Measurements from ENCODE around the gene CGB3. TPM values are rescaled to one million over a fixed set of nuclear protein-coding genes. Genes with fewer than 3 reads are reported as not detected.

The CGB3 gene
- polyA plus RNA-seq, 1 of the 3 experiments (the other 2 are of a cell fraction): 0.10 TPM

GRCh38 chr19:48991011-48991609, 33.0 kb downstream of the CGB3 start:
- ChIA-PET CTCF (interaction anchor here (0.9 to 6.2 kb wide), 5 partner anchors 9 to 145 kb away, joined by 3 to 54 read pairs (median 27); no protein-coding TSS in a partner anchor), POLR2A (interaction anchor here (0.6 kb wide), 1 partner anchor 252 kb away, joined by 3 read pairs; no protein-coding TSS in a partner anchor)
- Histone ChIP-seq H3K36me3 (replicated peaks in 1 of 2; ENCODE audit: control insufficient read depth in 1 of 2, insufficient read depth in 2 of 2, low read length in 1 of 2) (peaks cover 0 to 27% of the 10 kb centered on the region in 2 experiments), H3F3A (replicated peaks; ENCODE audit: insufficient read depth) (peaks cover 8% of the 10 kb centered on the region), H3K4me1 (ENCODE audit: control insufficient read depth in 1 of 2, insufficient read depth in 2 of 2, low read depth in 1 of 2, low read length in 1 of 2) (peaks cover 0 to 17% of the 10 kb centered on the region in 2 experiments; a peak in 1 of 4 replicates), H3K9ac (no peak overlapping the region), H3K9me2 (no peaks in the 10 kb centered on the region), H2AFZ (ENCODE audit: low read depth) (no peak overlapping the region), H4K20me1 (ENCODE audit: insufficient read depth) (no peaks in the 10 kb centered on the region), H3K79me2 (ENCODE audit: insufficient read depth) (peaks cover 64% of the 10 kb centered on the region), H3K4me3 (ENCODE audit: low read depth in 2 of 2, low read length in 1 of 2) (peak overlapping the region in 1 of 2 experiments; percentile 99; a peak in 1 of 4 replicates), H3K27ac (ENCODE audit: low read depth in 2 of 2, low read length in 1 of 2) (no peak overlapping the region), H3K27me3 (ENCODE audit: insufficient read depth) (no peaks in the 10 kb centered on the region), H3K4me2 (peak overlapping the region; percentile 100; the same call in 1 of the 2 replicates), H3K9me3 (no peaks in the 10 kb centered on the region)
- WGBS (ENCODE audit: low lambda C conversion rate): 91% methylated on average over 19 of the region's 22 CpGs
- no peak for DNase-seq
- TF ChIP-seq, protein P1, sequence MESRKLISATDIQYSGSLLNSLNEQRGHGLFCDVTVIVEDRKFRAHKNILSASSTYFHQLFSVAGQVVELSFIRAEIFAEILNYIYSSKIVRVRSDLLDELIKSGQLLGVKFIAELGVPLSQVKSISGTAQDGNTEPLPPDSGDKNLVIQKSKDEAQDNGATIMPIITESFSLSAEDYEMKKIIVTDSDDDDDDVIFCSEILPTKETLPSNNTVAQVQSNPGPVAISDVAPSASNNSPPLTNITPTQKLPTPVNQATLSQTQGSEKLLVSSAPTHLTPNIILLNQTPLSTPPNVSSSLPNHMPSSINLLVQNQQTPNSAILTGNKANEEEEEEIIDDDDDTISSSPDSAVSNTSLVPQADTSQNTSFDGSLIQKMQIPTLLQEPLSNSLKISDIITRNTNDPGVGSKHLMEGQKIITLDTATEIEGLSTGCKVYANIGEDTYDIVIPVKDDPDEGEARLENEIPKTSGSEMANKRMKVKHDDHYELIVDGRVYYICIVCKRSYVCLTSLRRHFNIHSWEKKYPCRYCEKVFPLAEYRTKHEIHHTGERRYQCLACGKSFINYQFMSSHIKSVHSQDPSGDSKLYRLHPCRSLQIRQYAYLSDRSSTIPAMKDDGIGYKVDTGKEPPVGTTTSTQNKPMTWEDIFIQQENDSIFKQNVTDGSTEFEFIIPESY (IDR thresholded peaks at IDR 0.05; ENCODE audit: borderline replicate concordance, low read depth): no peak
- no peak for TF ChIP-seq USF1 (IDR thresholded peaks at IDR 0.05; ENCODE audit: borderline replicate concordance, low read depth)
- TF ChIP-seq RAD21 (IDR thresholded peaks at IDR 0.05; ENCODE audit: low read length): no peak
- no peak for TF ChIP-seq MXI1 (IDR thresholded peaks at IDR 0.05; ENCODE audit: low read depth, low read length)
- no peak for TF ChIP-seq RCOR1 (IDR thresholded peaks at IDR 0.05; ENCODE audit: low read length)
- TF ChIP-seq PBX3 (IDR thresholded peaks at IDR 0.05): no peak
- no peak for TF ChIP-seq FOSL2 (IDR thresholded peaks at IDR 0.05; ENCODE audit: borderline replicate concordance, low read depth)
- TF ChIP-seq NFIC (IDR thresholded peaks at IDR 0.05; ENCODE audit: borderline replicate concordance): no peak
- TF ChIP-seq, protein P2, sequence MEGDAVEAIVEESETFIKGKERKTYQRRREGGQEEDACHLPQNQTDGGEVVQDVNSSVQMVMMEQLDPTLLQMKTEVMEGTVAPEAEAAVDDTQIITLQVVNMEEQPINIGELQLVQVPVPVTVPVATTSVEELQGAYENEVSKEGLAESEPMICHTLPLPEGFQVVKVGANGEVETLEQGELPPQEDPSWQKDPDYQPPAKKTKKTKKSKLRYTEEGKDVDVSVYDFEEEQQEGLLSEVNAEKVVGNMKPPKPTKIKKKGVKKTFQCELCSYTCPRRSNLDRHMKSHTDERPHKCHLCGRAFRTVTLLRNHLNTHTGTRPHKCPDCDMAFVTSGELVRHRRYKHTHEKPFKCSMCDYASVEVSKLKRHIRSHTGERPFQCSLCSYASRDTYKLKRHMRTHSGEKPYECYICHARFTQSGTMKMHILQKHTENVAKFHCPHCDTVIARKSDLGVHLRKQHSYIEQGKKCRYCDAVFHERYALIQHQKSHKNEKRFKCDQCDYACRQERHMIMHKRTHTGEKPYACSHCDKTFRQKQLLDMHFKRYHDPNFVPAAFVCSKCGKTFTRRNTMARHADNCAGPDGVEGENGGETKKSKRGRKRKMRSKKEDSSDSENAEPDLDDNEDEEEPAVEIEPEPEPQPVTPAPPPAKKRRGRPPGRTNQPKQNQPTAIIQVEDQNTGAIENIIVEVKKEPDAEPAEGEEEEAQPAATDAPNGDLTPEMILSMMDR (IDR thresholded peaks at IDR 0.05): no peak
- no peak for TF ChIP-seq GATA2 (CRISPR knock-in tag; IDR thresholded peaks at IDR 0.05)
- no peak for TF ChIP-seq USF2 (IDR thresholded peaks at IDR 0.05; ENCODE audit: borderline replicate concordance, low read depth, low read length)
- TF ChIP-seq SIN3A (IDR thresholded peaks at IDR 0.05; ENCODE audit: borderline replicate concordance, low read depth, low read length): no peak
